PFSK-1 (cell line): ENCODE results near the gene CCNB1.

Experiments
- POLR2AphosphoS5 ChIP-seq: IDR thresholded peaks from 2 replicates; pipeline ENCODE4 v1.6.1; 2012; ENCODE audit warnings: low read depth, mild to moderate bottlenecking, control low read depth, low read length, moderate library complexity
- TF ChIP-seq, protein P1 (sequence below), 2 experiments: IDR thresholded peaks; 2 replicates each; pipeline versions ENCODE4 v1.6.1 to v1.8.0; 2011 to 2012; ENCODE audit warnings: low read depth in 2 of 2, low read length in 2 of 2, control low read depth in 1 of 2, inconsistent platforms in 1 of 2, mild to moderate bottlenecking in 1 of 2, moderate library complexity in 1 of 2; ENCODE audit not compliant: insufficient read depth in 1 of 2

DNA sequence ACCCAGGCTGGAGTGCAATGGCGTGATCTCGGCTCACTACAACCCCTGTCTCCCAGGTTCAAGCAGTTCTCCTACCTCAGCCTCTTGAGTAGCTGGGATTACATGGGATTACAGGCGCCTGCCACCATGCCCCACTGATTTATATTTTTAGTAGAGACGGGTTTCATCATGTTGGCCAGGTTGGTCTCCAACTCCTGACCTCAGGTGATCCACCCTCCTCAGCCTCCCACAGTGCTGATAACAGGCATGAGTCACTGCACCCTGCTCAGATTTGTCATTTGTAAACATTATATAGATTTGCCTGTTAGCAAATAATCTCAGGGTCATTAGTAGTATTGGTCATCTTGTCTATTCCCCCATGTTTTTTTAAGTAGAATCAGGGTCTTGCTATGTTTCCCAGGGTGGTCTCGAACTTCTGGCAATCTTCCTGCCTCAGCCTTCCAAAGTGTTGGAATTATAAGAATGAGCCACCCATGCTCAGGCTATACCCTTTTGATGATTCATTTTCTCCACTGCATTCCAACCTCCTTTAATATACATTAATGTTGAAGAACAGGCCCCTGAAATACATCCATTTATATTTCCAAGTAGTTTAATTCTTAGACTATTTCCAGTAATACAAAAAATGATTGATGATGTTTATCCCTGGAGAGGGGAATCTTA lies 39.7 kb downstream of the CCNB1 start:
- no peak for TF ChIP-seq POLR2AphosphoS5
- TF ChIP-seq, protein P1, sequence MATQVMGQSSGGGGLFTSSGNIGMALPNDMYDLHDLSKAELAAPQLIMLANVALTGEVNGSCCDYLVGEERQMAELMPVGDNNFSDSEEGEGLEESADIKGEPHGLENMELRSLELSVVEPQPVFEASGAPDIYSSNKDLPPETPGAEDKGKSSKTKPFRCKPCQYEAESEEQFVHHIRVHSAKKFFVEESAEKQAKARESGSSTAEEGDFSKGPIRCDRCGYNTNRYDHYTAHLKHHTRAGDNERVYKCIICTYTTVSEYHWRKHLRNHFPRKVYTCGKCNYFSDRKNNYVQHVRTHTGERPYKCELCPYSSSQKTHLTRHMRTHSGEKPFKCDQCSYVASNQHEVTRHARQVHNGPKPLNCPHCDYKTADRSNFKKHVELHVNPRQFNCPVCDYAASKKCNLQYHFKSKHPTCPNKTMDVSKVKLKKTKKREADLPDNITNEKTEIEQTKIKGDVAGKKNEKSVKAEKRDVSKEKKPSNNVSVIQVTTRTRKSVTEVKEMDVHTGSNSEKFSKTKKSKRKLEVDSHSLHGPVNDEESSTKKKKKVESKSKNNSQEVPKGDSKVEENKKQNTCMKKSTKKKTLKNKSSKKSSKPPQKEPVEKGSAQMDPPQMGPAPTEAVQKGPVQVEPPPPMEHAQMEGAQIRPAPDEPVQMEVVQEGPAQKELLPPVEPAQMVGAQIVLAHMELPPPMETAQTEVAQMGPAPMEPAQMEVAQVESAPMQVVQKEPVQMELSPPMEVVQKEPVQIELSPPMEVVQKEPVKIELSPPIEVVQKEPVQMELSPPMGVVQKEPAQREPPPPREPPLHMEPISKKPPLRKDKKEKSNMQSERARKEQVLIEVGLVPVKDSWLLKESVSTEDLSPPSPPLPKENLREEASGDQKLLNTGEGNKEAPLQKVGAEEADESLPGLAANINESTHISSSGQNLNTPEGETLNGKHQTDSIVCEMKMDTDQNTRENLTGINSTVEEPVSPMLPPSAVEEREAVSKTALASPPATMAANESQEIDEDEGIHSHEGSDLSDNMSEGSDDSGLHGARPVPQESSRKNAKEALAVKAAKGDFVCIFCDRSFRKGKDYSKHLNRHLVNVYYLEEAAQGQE (IDR thresholded peaks at IDR 0.05; ENCODE audit: insufficient read depth in 1 of 2, low read depth in 2 of 2, low read length in 2 of 2) = no peak
